HG03045 (cell line): Measurements from ENCODE around the gene MYBPH.

Source experiments
- ATAC-seq: cut with Tn5 transposase; IDR thresholded peaks from one replicate; pipeline ENCODE4 v1.9.1; 2021; ENCODE audit warnings: mild to moderate bottlenecking, moderate library complexity; ENCODE audit not compliant: unreplicated experiment

The MYBPH gene

GRCh38 chr1:203167026-203167912 is 8.4 kb downstream of the MYBPH start:
- ATAC-seq, result no peak

GRCh38 chr1:203166192-203166940 is 9.3 kb downstream of the MYBPH start:
- no peak for ATAC-seq

- no peak for ATAC-seq
These were observed 9.8 kb downstream of the MYBPH start for GRCh38 chr1:203165800-203166161.

DNA sequence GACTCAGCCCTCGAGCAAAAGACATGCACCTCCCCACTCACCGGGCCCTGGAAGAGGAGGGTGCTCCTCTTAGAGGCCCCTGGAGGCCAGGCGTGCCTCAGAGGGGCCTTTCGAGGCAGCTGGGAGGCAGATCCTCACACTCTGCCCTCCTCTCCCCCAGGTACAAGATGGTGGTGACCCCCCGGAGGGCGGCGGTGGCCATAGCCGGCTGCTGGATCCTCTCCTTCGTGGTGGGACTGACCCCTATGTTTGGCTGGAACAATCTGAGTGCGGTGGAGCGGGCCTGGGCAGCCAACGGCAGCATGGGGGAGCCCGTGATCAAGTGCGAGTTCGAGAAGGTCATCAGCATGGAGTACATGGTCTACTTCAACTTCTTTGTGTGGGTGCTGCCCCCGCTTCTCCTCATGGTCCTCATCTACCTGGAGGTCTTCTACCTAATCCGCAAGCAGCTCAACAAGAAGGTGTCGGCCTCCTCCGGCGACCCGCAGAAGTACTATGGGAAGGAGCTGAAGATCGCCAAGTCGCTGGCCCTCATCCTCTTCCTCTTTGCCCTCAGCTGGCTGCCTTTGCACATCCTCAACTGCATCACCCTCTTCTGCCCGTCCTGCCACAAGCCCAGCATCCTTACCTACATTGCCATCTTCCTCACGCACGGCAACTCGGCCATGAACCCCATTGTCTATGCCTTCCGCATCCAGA is 10.4 kb downstream of the MYBPH start:
- no peak for ATAC-seq

- ATAC-seq, result no peak
These were observed 11.6 kb downstream of the MYBPH start for GRCh38 chr1:203163891-203164635.

GRCh38 chr1:203162403-203162802 is 13.2 kb downstream of the MYBPH start:
- no peak for ATAC-seq

DNA sequence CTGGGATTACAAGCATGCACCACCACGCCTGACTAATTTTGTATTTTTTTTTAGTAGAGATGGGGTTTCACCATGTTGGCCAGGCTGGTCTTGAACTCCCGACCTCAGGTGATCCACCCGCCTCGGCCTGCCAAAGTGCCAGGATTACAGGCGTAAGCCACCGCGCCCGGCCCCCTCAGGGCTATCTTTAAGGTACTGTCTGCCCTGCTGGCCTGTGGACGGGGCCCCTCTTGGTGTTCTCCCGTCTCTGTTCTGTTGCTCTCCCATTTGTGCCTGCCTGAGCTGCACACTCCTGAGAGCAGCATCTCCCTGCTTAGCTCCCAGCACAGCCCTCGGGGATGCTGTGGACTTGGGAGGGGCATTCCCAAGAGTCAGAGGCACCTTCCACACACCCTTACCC is 13.9 kb downstream of the MYBPH start:
- no peak for ATAC-seq

- ATAC-seq, result no peak
These were observed 14.5 kb downstream of the MYBPH start for GRCh38 chr1:203161175-203161574.

DNA sequence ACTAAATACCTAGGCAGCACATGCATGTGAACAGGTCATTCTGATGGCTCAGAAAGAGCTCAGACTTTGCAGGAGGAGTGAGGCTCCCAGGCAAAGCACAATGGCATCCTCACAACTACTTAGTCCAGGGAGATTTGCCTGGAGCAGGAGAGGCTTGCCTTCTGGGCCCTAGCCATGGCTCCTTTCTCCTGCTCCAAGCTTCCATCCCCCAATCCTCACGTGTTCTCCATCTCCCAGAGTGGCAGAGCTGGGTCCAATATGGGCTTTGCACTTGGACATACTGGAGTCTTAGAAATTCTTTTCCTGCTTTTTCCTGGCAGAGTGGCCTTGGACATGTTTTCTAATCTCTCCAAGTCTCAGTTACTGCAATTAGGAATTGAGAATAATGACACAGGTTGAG is 15.8 kb downstream of the MYBPH start:
- no peak for ATAC-seq

DNA sequence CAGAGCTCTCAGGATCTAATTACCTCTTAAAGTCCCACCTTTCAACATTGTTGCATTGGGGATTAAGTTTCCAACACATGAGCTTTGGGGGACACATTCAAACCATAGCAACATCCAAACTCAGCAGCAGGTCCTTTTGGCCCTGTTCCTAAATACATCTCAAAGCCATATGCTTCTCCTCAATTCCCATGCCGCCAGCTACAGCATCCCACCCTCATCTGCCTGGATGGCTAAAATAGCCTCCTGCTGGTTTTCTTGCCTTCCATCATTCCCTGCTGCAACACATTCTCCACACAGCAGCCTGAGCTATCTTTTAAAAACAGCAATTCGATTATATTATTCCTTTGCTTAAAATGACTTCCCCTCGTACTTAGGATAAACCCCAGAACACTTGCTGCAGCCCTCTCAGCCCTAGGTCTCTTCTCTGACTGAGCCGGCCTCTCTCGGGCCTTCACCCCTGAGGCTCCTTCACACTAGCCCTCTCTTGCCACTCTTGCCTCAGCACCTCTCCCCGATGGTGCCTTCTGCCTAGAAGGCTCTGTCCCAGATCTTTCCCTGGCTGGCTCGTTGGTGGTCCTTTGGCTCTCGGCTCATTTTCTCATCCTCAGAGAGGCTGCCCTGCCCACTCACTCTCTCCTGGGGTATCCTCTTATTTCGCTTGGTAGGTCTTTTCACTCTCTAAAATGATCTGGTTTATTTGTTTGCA is 16.5 kb downstream of the MYBPH start:
- ATAC-seq, result no peak

GRCh38 chr1:203158423-203158822 is 17.2 kb downstream of the MYBPH start:
- no peak for ATAC-seq

GRCh38 chr1:203156280-203156679 is 19.3 kb downstream of the MYBPH start:
- no peak for ATAC-seq

GRCh38 chr1:203153989-203154821 is 21.4 kb downstream of the MYBPH start:
- ATAC-seq, result no peak

- ATAC-seq, result no peak
These were observed 22.3 kb downstream of the MYBPH start for GRCh38 chr1:203153051-203153988.

- ATAC-seq, result no peak
These were observed 23.2 kb downstream of the MYBPH start for GRCh38 chr1:203152158-203153034.

DNA sequence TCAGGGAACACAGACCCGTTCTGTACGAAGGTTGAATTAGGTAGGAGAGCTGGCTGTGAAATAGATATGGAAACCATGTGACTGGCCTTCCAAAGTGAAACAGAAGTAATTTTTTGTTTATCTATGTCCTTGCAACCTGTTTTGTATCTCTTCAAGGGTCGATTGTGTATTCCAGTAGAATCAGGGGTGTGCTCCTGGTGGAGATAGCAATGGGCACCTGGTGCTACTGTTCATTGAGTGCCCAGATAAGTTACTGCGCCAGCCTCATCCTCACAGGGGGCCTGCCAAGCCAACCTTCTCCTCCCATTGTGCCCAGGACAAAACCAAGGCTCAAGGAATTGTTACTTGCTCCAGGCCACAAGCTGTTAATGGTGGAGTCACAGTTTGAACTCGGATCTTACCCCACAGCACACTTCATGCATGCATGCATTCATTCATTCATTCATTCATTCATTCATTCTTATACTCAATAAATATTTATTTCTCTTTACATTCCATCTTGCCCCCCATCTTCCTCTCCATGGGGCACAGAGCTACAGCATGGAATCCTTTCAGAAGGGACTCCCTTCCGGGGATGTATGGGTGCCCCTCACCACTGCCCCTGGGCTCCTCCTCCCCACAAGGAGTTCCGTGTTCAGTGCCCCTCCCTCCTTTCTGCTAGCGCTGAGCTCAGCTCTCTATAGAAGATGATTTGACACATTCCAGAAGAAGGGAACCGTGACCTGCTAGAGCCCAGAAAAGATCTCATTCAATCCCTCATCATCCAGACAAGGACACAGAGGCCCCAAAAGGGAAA is 24.1 kb downstream of the MYBPH start:
- ATAC-seq, result no peak
